GM10248 (cell line): Measurements from ENCODE around the gene MSI2.

Experiments used
- CTCF ChIA-PET: fragments of 300-600 bp; sonication (Branson Sonifier 250); formaldehyde crosslinking; extraction: SDS; loops from one replicate; lab custom pipeline; 2021; ENCODE audit warnings: antibody characterized with exemption; lab: Yijun Ruan, JAX
- POLR2A ChIA-PET: fragments of 350-650 bp; sonication (Branson Sonifier 250); formaldehyde crosslinking; extraction: SDS; loops from one replicate; lab custom pipeline; 2020; ENCODE audit warnings: antibody characterized with exemption; lab: Yijun Ruan, JAX
- DNase-seq: peaks from one replicate; pipeline ENCODE4 v3.0.0; 2012; ENCODE audit errors: extremely low spot score
- CTCF ChIP-seq: IDR thresholded peaks from 2 replicates; pipeline ENCODE4 v1.5.1; 2012; ENCODE audit warnings: mild to moderate bottlenecking, low read depth; ENCODE audit errors: extremely low read depth, missing control alignments, control extremely low read depth

Gene MSI2

DNA sequence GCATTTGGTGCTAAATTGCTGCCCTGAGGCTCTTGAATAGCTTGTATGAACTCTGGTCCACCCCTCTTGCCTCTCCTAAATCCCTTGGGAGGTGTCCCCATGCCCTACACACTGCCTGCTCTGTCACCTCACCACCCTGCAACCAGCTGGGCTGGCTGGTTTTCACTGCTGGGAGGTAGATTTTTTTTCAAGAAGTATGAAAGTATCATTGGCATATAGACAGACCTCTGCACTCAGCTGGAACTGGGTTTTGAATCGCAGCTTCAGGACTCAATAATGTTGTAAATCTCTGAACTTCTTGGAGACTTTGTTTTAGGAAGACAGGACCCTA, 184.9 kb downstream of the MSI2 start:
- TF ChIP-seq CTCF: no peak
- no peak for DNase-seq
- POLR2A ChIA-PET: interaction anchor here (0.6 to 1.0 kb wide), 3 partner anchors 40 to 159 kb away, joined by 4 to 7 read pairs (median 5); no protein-coding TSS in a partner anchor
- CTCF ChIA-PET: interaction anchor here (0.9 to 3.2 kb wide), 18 partner anchors 10 to 231 kb away, joined by 3 to 39 read pairs (median 4); no protein-coding TSS in a partner anchor

DNA sequence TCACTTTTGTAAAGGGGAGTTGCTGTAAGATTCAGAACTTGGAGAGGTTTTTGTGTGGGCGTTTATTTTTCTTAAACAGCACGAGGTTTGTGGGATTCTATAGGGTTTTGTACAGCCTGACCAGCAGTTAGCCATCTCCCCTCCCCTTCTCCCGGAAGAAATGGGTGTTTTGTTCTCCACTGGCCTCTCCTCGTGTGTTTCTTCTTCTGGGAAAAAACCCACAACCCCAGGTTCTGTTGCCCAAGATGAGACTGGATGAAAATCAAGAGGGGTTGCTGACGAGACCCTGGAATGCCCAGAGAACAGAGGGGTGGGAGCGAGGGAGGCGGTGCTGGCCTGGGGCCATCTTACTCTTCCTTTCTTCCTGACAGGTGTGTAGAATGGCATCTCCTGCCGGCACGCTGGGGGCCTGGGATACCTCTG, 186.1 kb downstream of the MSI2 start:
- POLR2A ChIA-PET: no interaction called here
- no peak for TF ChIP-seq CTCF
- CTCF ChIA-PET: interaction anchor here (1.0 to 3.2 kb wide), 7 partner anchors 9 to 199 kb away, joined by 3 to 39 read pairs (median 4); no protein-coding TSS in a partner anchor
- no peak for DNase-seq

- CTCF ChIA-PET: interaction anchor here (1.0 to 1.3 kb wide), 4 partner anchors 12 to 201 kb away, joined by 3 to 4 read pairs (median 3); no protein-coding TSS in a partner anchor
- DNase-seq: no peak
- POLR2A ChIA-PET: no interaction called here
- TF ChIP-seq CTCF: no peak
Observed at GRCh38 chr17:57442914-57443571, 186.7 kb downstream of the MSI2 start.

- no peak for TF ChIP-seq CTCF
- no peak for DNase-seq
- ChIA-PET CTCF (interaction anchor here (1.0 to 1.3 kb wide), 4 partner anchors 11 to 201 kb away, joined by 3 to 4 read pairs (median 3); no protein-coding TSS in a partner anchor), POLR2A (no interaction called here)
Observed at GRCh38 chr17:57443781-57444180, 187.5 kb downstream of the MSI2 start.

DNA sequence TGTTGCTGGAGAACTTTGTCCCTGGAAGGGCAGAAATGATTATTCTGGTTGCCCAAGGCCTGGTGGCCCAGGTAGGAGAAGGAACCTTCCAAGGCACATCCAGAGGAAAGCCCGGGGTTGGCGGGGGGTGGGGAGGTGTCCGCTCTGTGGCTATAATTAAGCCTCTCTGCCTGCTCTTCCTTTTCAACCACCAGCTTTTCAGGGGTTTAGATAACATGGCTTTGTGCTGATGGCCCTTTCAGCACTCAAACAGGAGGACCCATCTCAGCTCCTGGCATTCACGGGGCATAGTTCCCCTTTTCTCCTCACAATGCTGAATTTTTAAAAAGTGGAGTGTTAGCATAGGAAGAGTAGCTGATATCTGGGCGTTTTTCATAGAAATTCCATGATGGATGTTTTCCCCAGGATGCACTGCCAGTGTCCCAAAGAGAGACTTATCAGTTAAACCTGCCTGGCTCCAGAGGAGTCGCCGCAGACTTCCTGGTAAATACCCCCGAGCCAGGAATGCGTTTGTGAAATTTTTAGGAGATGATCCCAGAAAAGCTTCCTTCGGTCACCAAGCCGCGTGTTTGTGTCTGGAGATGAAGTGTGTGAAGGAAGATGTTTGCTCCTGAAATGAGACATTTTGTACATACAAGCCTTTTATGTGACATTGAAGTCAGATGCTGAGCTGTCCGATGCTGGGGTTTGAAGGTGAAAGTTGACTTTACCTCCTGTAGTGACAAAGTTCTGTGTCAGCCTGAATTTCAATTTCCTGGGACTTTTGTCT, 188.5 kb downstream of the MSI2 start:
- no peak for DNase-seq
- ChIA-PET CTCF (interaction anchor here (1.2 to 1.6 kb wide), 3 partner anchors 9 to 28 kb away, joined by 4 read pairs; no protein-coding TSS in a partner anchor), POLR2A (no interaction called here)
- TF ChIP-seq CTCF: no peak

- POLR2A ChIA-PET: interaction anchor here (0.6 kb wide), 1 partner anchor 45 kb away, joined by 3 read pairs; no protein-coding TSS in a partner anchor
- CTCF ChIA-PET: interaction anchor here (1.5 to 2.3 kb wide), 3 partner anchors 8 to 203 kb away, joined by 4 to 10 read pairs (median 4); no protein-coding TSS in a partner anchor
- no peak for TF ChIP-seq CTCF
- no peak for DNase-seq
Observed at GRCh38 chr17:57445772-57446472, 189.6 kb downstream of the MSI2 start.
